HG03521 (cell line): ENCODE results near the gene DLGAP4.

Source experiments
- ATAC-seq: cut with Tn5 transposase; IDR thresholded peaks from one replicate; pipeline ENCODE4 v1.9.1; 2021; ENCODE audit warnings: mild to moderate bottlenecking, moderate library complexity; ENCODE audit not compliant: unreplicated experiment

Gene DLGAP4

DNA sequence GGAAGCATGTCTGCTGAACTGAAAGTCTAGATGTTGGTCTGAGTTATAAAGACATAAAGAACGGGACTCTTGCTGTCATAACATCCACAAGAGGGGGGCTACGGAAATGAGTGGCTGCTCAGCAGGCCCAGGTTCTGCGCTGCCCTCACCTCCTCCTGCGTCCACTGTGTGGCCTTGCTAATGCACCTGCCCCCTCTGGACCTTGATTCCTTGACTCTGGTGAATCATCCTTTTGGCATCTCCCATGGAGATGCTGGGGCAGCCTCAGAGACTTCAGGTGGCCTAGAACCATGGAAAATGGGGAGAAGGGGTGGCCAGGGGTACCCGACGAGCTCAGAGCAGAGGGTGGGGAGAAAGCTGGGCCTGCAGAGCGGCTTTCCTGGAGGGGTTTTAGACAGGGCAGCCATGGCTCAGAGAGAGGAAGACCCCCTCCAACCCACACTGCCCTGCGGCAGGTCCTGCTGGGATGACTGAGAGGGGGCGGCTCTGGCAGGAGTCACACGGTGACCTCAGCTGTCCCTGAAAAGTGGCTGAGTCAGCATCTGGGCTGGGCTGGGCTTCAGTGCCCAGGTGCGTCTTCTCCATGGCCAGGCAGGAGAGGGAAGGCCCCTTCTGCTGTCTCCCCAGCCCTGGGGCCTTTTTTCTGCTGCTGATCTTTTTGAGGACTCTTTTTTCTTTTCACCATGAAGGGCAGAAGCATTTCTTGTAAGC is 46.9 kb downstream of the DLGAP4 start:
- no peak for ATAC-seq

DNA sequence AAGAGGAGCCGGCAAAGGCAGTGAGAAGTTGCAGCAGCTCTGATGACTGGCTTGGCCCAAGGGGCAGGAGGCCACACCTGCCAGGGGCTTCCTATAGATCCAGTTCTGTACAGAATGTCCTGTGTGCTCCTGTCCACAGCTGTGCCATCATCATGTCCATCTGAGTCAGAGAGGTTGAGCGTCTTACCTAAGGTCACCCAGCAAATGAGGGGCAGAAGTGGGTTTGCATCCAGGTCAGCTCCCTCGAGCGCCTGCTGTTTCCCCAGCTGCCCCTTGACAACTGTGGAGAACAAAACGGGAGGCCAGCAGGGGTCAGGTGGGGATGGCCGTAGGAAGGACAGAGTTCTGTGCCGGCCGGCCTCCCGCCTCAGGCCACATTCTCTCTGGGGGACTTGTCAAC is 47.6 kb downstream of the DLGAP4 start:
- ATAC-seq = no peak

GRCh38 chr20:36355469-36356171 is 49.5 kb downstream of the DLGAP4 start:
- ATAC-seq = no peak

- ATAC-seq = no peak
These were observed 53.7 kb downstream of the DLGAP4 start for GRCh38 chr20:36359668-36360406.

DNA sequence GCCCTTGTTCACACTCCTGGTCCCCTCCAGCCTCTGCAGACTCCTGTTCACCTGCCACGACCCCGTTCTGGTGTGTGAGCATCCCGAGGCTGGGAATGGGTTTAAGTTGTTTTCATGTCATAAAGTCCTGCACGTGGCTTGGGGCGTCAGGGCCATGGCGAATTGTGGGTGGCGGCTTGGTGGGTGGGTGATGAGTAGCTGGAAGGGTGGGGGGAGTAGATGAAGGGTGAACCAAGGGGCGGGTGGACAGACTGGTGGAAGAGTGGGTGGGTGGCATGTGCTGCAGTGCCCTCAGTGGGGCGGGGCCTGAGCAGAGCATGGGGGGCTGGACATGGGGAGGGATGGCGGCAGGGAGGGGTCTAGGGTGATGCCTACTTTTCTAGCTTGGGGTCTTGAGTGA is 54.3 kb downstream of the DLGAP4 start:
- ATAC-seq = no peak

DNA sequence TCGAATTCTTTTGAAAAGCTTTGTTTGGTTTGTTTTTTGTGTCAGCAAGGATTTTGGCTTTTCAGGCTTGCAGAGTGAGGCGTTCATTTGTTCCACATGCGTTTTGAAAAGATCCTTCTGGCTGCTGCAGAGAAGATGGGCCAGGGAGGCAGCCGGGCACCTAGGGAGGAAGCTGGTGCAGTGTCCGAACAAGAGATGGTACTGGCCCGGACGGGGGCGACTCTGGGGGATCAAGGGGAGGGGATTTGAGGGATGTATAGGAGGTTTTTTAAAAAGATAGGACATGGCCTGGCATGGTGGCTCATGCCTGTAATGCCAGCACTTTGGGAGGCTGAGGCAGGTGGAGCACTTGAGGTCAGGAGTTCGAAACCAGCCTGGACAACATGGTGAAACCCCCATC is 55.3 kb downstream of the DLGAP4 start:
- no peak for ATAC-seq

GRCh38 chr20:36362261-36362660 is 56.1 kb downstream of the DLGAP4 start:
- ATAC-seq = no peak

- no peak for ATAC-seq
These were observed 57.0 kb downstream of the DLGAP4 start for GRCh38 chr20:36362978-36363713.

DNA sequence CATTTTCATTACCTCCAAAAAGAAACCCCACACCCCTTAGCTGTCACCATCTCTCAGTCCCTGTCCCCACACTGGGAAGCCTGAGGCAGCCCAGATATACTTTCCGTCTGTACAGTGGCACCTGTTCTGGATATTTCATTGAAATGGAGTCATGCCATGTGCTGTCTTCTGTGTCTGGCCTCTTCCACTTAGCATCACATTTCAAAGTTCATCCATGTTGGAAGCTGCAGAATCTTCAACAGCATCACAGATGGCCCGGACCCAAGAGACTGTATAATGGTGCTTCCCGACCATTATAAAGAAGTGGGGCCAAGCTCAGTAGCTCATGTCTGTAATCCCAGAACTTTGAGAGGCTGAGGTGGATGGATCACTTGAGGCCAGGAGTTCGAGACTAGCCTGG is 58.4 kb downstream of the DLGAP4 start:
- no peak for ATAC-seq

DNA sequence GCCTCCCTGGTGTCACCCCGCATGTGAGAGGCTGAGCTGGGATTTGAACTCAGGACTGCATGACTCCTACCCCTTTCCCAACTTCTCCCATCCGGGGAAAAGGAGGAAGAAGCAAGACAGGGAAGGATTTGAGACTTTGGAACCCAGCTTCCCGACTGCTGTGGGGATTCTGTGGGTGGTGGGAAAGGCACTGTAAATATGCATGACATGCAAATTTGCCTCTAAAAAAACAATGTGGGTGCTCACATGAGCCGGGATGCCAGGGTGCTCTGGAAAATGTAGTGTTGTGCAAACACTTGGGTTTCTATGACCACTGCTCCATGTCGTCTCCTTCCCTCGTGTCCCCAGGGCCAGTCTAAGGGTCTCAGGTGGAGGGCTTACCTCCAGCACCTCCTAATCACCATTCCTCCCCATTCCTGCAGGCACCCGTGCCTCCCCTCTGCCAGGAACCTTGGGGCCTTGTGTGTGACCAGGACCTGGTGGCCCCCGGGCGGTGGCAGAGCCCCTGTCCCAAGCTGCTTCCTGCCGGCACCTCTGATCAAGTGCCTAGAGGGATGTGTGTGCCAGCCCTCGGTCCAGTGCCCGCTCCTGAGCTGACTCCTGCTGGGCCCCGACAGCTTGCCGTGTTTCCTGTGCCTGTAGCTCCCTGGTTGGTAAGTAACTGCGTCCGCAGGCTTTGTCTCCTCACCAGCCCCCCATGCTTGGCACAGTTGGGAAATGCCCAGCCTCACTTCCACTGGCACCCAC is 60.7 kb downstream of the DLGAP4 start:
- no peak for ATAC-seq

GRCh38 chr20:36367370-36367745 is 61.2 kb downstream of the DLGAP4 start:
- ATAC-seq = no peak

DNA sequence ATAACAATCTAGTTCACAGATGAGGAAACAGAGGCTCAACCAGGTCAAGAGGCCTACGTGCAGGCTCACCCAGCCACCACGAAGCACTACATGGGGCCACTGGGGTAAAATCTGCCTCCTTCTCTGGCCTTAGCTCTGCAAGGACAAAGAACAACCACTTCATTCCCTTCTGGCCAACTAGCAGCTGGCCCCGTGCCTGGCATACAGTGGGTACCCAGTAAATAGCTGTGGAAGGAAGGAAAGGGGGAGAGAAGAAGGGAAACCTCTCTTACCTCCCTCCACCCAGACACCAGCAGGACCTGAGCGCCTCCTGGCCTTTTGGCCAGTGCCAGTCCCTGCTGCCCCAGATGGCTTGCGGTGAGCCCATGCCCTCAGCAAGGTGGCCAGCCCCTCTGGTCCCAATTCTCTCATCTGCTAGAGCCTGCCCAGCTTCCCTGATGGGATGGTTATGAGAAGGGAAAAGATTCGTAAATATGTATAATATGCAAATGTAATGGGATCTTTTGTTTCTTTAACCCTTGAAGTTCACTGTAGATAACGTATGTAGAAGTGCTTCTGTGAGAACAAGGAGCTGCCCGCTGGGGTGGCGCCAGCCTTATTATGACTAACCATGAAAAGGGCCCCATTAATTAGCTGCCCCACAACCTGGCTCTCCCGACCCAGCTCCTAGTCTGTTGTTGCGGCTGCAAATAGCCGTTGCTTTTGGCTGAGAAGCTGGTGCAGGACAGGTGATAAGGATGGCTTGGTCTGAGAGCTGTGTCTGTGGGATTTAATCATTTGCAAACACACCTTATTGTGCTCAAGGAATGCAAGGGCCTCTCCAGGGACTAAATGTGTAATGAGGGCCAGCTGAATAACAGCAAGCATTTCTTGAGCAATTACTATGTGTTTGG is 62.0 kb downstream of the DLGAP4 start:
- ATAC-seq = no peak

DNA sequence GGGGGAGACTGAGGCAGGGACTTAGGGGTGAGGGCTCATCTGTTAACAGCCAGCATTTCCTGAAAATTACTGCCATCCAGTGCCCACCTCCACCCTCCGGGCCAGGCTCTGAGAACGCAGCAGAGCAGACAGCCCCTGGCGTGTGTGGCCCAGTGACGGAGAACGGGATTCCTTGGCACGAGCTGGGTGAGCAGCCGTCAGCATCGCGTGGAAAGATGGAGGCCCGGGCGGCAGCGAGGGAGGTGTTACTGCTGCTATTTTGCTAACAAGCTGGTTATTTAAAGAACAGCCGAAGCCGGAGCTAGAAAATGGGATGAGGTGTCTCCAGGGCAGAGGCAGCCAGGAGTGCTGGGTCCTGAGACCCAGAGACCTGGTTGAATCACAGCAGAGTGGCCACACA is 62.7 kb downstream of the DLGAP4 start:
- no peak for ATAC-seq

GRCh38 chr20:36369739-36370138 is 63.6 kb downstream of the DLGAP4 start:
- no peak for ATAC-seq

- no peak for ATAC-seq
These were observed 65.1 kb downstream of the DLGAP4 start for GRCh38 chr20:36370991-36371790.

GRCh38 chr20:36372666-36373065 is 66.5 kb downstream of the DLGAP4 start:
- ATAC-seq = no peak

- ATAC-seq = no peak
These were observed 67.0 kb downstream of the DLGAP4 start for GRCh38 chr20:36373089-36373488.

GRCh38 chr20:36374995-36375394 is 68.9 kb downstream of the DLGAP4 start:
- ATAC-seq = no peak
